H9 (cell line): ENCODE results near the gene ARPC4. TPM values are rescaled to one million over a fixed set of nuclear protein-coding genes. Genes with fewer than 3 reads are reported as not detected.

Source experiments
- DNase-seq: peaks from one replicate; pipeline ENCODE4 v3.0.0-alpha.2; 2017
- H2AFZ ChIP-seq: one replicate; pipeline ENCODE4 v1.6.1; 2013; ENCODE audit warnings: mild to moderate bottlenecking, low read length, control low read depth, moderate library complexity
- H2AK5ac ChIP-seq: 2 replicates; pipeline ENCODE4 v1.6.1; 2013; ENCODE audit warnings: low read length, control low read depth, mixed read lengths; ENCODE audit not compliant: insufficient read length
- H2BK120ac ChIP-seq: one replicate; pipeline ENCODE4 v1.6.1; 2013; ENCODE audit warnings: low read depth, mild to moderate bottlenecking, low read length, control low read depth, inconsistent platforms; ENCODE audit not compliant: poor library complexity, severe bottlenecking
- H2BK12ac ChIP-seq: 2 replicates; pipeline ENCODE4 v1.6.1; 2013; ENCODE audit warnings: low read length, control low read depth, mixed read lengths, low read depth; ENCODE audit not compliant: insufficient read length
- H2BK15ac ChIP-seq: 2 replicates; pipeline ENCODE4 v1.6.1; 2013; ENCODE audit warnings: low read depth, low read length, control low read depth
- H2BK20ac ChIP-seq: one replicate; pipeline ENCODE4 v1.6.1; 2013; ENCODE audit warnings: low read depth, mild to moderate bottlenecking, low read length, control low read depth, inconsistent platforms; ENCODE audit not compliant: poor library complexity, severe bottlenecking
- H2BK5ac ChIP-seq: 2 replicates; pipeline ENCODE4 v1.6.1; 2013; ENCODE audit warnings: low read length, control low read depth, mixed read lengths; ENCODE audit not compliant: insufficient read length
- H3K14ac ChIP-seq: 2 replicates; pipeline ENCODE4 v1.6.1; 2013; ENCODE audit warnings: low read length, control low read depth; ENCODE audit not compliant: insufficient read depth
- H3K18ac ChIP-seq: 2 replicates; pipeline ENCODE4 v1.6.1; 2013; ENCODE audit warnings: low read depth, mild to moderate bottlenecking, mixed read lengths, low read length, control low read depth; ENCODE audit not compliant: insufficient read length
- H3K23ac ChIP-seq: 2 replicates; pipeline ENCODE4 v1.6.1; 2013; ENCODE audit warnings: low read length, control low read depth, mixed read lengths, low read depth; ENCODE audit not compliant: insufficient read length
- H3K23me2 ChIP-seq: 2 replicates; pipeline ENCODE4 v1.6.1; 2013; ENCODE audit warnings: low read depth, mild to moderate bottlenecking, mixed read lengths, low read length, control low read depth; ENCODE audit not compliant: insufficient read length, poor library complexity, severe bottlenecking
- H3K27ac ChIP-seq: 2 replicates; pipeline ENCODE4 v1.5.1; 2013; ENCODE audit warnings: low read length, control low read depth, mixed read lengths, low read depth; ENCODE audit not compliant: insufficient read length
- H3K27me3 ChIP-seq: 2 replicates; pipeline ENCODE4 v1.6.1; 2013; ENCODE audit warnings: low read length, control low read depth, inconsistent platforms; ENCODE audit not compliant: insufficient read depth
- H3K4ac ChIP-seq: 2 replicates; pipeline ENCODE4 v1.6.1; 2013; ENCODE audit warnings: low read depth, mild to moderate bottlenecking, control low read depth, inconsistent platforms, low read length, moderate library complexity
- H3K4me1 ChIP-seq: 2 replicates; pipeline ENCODE4 v1.6.1; 2013; ENCODE audit warnings: low read length, control low read depth, inconsistent platforms; ENCODE audit not compliant: insufficient read depth
- H3K4me2 ChIP-seq: 2 replicates; pipeline ENCODE4 v1.6.1; 2013; ENCODE audit warnings: low read length, control low read depth, mixed read lengths; ENCODE audit not compliant: insufficient read length, insufficient read depth
- H3K56ac ChIP-seq: 2 replicates; pipeline ENCODE4 v1.6.1; 2013; ENCODE audit warnings: low read depth, mild to moderate bottlenecking, mixed read lengths, low read length, control low read depth; ENCODE audit not compliant: insufficient read length
- H3K79me1 ChIP-seq: 2 replicates; pipeline ENCODE4 v1.6.1; 2013; ENCODE audit warnings: low read depth, mild to moderate bottlenecking, moderate library complexity, low read length, control low read depth, inconsistent platforms; ENCODE audit not compliant: insufficient read depth, poor library complexity, severe bottlenecking
- H3K79me2 ChIP-seq: 2 replicates; pipeline ENCODE4 v1.6.1; 2013; ENCODE audit warnings: low read length, control low read depth, inconsistent platforms; ENCODE audit not compliant: insufficient read depth
- H3K9ac ChIP-seq: 2 replicates; pipeline ENCODE4 v1.6.1; 2013; ENCODE audit warnings: low read length, control low read depth, mixed read lengths; ENCODE audit not compliant: insufficient read length; ENCODE audit errors: extremely low read depth
- H3K9me3 ChIP-seq: one replicate; pipeline ENCODE4 v1.6.1; 2013; ENCODE audit warnings: low read depth, low read length, inconsistent platforms; ENCODE audit not compliant: control insufficient read depth
- H3T11ph ChIP-seq: one replicate; pipeline ENCODE4 v1.6.1; 2013; ENCODE audit warnings: mild to moderate bottlenecking, low read length, control low read depth, inconsistent platforms
- H4K20me1 ChIP-seq: one replicate; pipeline ENCODE4 v1.6.1; 2013; ENCODE audit not compliant: control insufficient read depth, insufficient read length, insufficient read depth
- H4K5ac ChIP-seq: 2 replicates; pipeline ENCODE4 v1.6.1; 2013; ENCODE audit warnings: low read depth, mild to moderate bottlenecking, mixed read lengths, low read length, control low read depth; ENCODE audit not compliant: insufficient read length
- H4K8ac ChIP-seq: replicated peaks from 2 replicates; pipeline ENCODE4 v1.6.1; 2013; ENCODE audit warnings: low read length, control low read depth, mixed read lengths, low read depth; ENCODE audit not compliant: insufficient read length
- H4K91ac ChIP-seq: 2 replicates; pipeline ENCODE4 v1.6.1; 2013; ENCODE audit warnings: low read depth, mild to moderate bottlenecking, moderate library complexity, mixed read lengths, low read length, control low read depth; ENCODE audit not compliant: insufficient read length
- H3K27ac Mint-ChIP-seq, 3 experiments: 2 replicates in 2 of 3; 3 replicates in 1 of 3; pipeline ENCODE4 v1.8.0; 2020 to 2021; ENCODE audit warnings: mixed read lengths in 3 of 3, mild to moderate bottlenecking in 1 of 3, moderate library complexity in 1 of 3
- H3K27me3 Mint-ChIP-seq: 2 replicates; pipeline ENCODE4 v1.8.0; 2021; ENCODE audit warnings: low read depth, mild to moderate bottlenecking, moderate library complexity, mixed read lengths
- H3K36me3 Mint-ChIP-seq, 3 experiments: 2 replicates in 2 of 3; 3 replicates in 1 of 3; pipeline ENCODE4 v1.8.0; 2020 to 2021; ENCODE audit warnings: low read depth in 3 of 3, mixed read lengths in 3 of 3; ENCODE audit not compliant: insufficient read depth in 1 of 3
- H3K4me1 Mint-ChIP-seq, 2 experiments: 2 replicates each; pipeline ENCODE4 v1.8.0; 2020; ENCODE audit warnings: mixed read lengths in 2 of 2
- H3K4me3 Mint-ChIP-seq, 2 experiments: 2 replicates in 1 of 2; 3 replicates in 1 of 2; pipeline ENCODE4 v1.8.0; 2020 to 2021; ENCODE audit warnings: mild to moderate bottlenecking in 2 of 2, mixed read lengths in 2 of 2, moderate library complexity in 1 of 2
- H3K9me3 Mint-ChIP-seq, 2 experiments: 2 replicates in 1 of 2; 3 replicates in 1 of 2; pipeline ENCODE4 v1.8.0; 2020; ENCODE audit warnings: mild to moderate bottlenecking in 2 of 2, mixed read lengths in 2 of 2, moderate library complexity in 1 of 2
- CTCF ChIP-seq: fragments of 200-600 bp; sonication (generic); conservative IDR thresholded peaks from 3 replicates; pipeline ENCODE4 v1.8.0; 2021; ENCODE audit warnings: antibody characterized with exemption, mild to moderate bottlenecking
- WGBS: extraction: QIAGEN DNeasy Blood & Tissue Kit; methylation state at CpG from one replicate; pipeline ENCODE4 v1.1.7; 2013; ENCODE audit warnings: missing lambda C conversion rate, low lambda C conversion rate, mixed read lengths; ENCODE audit not compliant: insufficient read length; ENCODE audit errors: extremely low coverage; 5-methylcytosine and 5-hydroxymethylcytosine counted together
- total RNA-seq: library from RNA; stranded (reverse); gene quantifications from 2 replicates; pipeline ENCODE4 v1.2.1, GENCODE V29; 2021

Gene ARPC4
- total RNA-seq, 1 experiment from 2014 or later: 161 TPM

GRCh38 chr3:9749645-9750555 lies 43.0 kb upstream of the ARPC4 start, which contains the start of gene OGG1:
Gene OGG1 (plus strand): TSS chr3:9749952. CDS start chr3:9750287, 335 bp downstream.
- Histone ChIP-seq H3T11ph (no peak within 1 kb of the TSS), H3K4me2 (peak within 1 kb of the TSS; percentile 62), H3K23ac (no peak within 1 kb of the TSS), H4K8ac (no peak within 1 kb of the TSS), H2BK12ac (no peak within 1 kb of the TSS), H3K79me2 (no peaks in the 10 kb centered on the region), H2BK5ac (no peak within 1 kb of the TSS), H3K56ac (no peak within 1 kb of the TSS), H2BK120ac (no peak within 1 kb of the TSS), H4K91ac (no peak within 1 kb of the TSS), H2BK15ac (no peak within 1 kb of the TSS), H3K18ac (peak within 1 kb of the TSS; percentile 67), H3K27ac (no peak within 1 kb of the TSS), H3K23me2 (no peaks in the 10 kb centered on the region), H3K4me1 (no peaks in the 10 kb centered on the region), H3K14ac (peak within 1 kb of the TSS; percentile 43), H4K5ac (no peak within 1 kb of the TSS), H3K9ac (peak within 1 kb of the TSS; percentile 59), H3K79me1 (no peaks in the 10 kb centered on the region), H2AK5ac (no peak within 1 kb of the TSS), H3K9me3 (no peaks in the 10 kb centered on the region), H2AFZ (no peak within 1 kb of the TSS), H2BK20ac (no peak within 1 kb of the TSS), H3K27me3 (no peaks in the 10 kb centered on the region), H3K4ac (no peak within 1 kb of the TSS), H4K20me1 (no peaks in the 10 kb centered on the region)
- peak; percentile 99 for DNase-seq
- no peak for TF ChIP-seq CTCF
- Mint-ChIP-seq H3K27me3 (no peaks in the 10 kb centered on the region; the same call in 1 of the 2 replicates), H3K4me1 (peaks cover 13% of the 10 kb centered on the region in 2 experiments), H3K27ac (peak within 1 kb of the TSS; percentile 99 to 100 (median 99)), H3K4me3 (peak within 1 kb of the TSS; percentile 91 to 94), H3K36me3 (peaks cover 36 to 86% (median 74%) of the 10 kb centered on the region in 3 experiments; a peak in 6 of 7 replicates), H3K9me3 (no peaks in the 10 kb centered on the region)
- WGBS: no CpG with 5 or more reads among the region's 60 CpGs
